Head of caudate nucleus (tissue), 42 donors: ENCODE data around the gene WDR5.
A peak's percentile ranks its signal among the peaks of the same experiment; 100 is the strongest.

Experiments
- DNase-seq, 42 donors: peaks; one replicate each; pipeline versions ENCODE4 v3.0.0 to v3.0.0-alpha.2; 2020 to 2021; ENCODE audit warnings: mixed read lengths in 7 of 42
- intact Hi-C: fragments of 100-400 bp; cut with DNase I; formaldehyde crosslinking; loops from one replicate; pipeline ENCODE4 v1.15.0; 2022

The WDR5 gene

GRCh38 chr9:134179595-134179917 lies 43.7 kb downstream of the WDR5 start:
- peak in 4 of 42 donors; percentile 2 to 9 (median 3) for DNase-seq
- intact Hi-C loops = no loop called here

GRCh38 chr9:134179918-134180785 lies 44.3 kb downstream of the WDR5 start:
- peak in 10 of 42 donors; percentile 1 to 33 (median 8) for DNase-seq
- intact Hi-C loops = no loop called here

- intact Hi-C loops = no loop called here
- peak in 8 of 42 donors; percentile 6 to 25 (median 8) for DNase-seq
Observed at GRCh38 chr9:134180786-134181647, 45.1 kb downstream of the WDR5 start.

DNA sequence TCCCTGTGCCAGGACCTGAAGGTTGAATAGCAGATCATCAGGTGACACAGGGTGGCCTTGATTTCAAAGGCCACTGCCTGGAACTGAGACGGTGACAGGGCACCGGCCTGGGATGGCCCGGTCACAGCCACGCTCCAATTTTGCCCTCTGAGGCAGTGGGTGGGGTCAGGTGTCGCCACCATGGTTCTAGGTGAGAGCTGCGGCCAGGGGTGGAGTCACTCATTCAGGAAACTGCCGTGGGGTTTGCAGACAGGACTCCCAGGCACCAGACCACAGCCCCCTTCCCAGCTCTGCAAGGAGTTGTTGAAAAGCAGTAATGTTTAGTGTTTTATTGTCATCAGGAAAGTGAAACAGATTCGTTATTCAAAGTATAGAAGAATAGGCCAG lies 45.8 kb downstream of the WDR5 start:
- DNase-seq = peak in 5 of 42 donors; percentile 5 to 25 (median 8)
- intact Hi-C loops = no loop called here

DNA sequence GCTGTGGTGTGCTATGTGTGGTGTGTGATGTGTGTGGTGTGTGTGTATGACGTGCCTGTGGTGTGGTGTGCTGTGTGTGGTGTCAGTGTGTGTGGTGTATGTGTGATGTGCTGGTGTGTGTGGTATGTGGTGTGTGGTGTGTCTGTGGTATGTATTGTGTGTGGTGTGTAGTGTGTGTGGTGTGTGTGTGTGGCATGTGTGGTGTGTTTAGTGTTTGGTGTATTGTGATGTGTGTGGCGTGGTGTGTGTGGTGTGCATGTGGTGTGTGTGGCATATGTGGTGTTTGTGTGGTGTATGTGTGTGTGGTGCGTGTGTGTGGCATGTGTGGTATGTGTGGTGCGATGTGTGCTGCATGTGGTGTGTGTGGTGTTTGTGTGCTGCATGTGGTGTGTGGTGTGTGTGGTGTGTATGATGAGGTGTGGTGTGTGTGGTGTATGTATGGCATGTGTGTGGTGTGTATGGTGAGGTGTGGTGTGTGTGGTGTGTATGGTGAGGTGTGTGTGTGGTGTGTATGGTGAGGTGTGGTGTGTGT lies 46.7 kb downstream of the WDR5 start:
- DNase-seq = peak in 4 of 42 donors; percentile 0 to 11 (median 4)
- intact Hi-C loops = no loop called here

DNA sequence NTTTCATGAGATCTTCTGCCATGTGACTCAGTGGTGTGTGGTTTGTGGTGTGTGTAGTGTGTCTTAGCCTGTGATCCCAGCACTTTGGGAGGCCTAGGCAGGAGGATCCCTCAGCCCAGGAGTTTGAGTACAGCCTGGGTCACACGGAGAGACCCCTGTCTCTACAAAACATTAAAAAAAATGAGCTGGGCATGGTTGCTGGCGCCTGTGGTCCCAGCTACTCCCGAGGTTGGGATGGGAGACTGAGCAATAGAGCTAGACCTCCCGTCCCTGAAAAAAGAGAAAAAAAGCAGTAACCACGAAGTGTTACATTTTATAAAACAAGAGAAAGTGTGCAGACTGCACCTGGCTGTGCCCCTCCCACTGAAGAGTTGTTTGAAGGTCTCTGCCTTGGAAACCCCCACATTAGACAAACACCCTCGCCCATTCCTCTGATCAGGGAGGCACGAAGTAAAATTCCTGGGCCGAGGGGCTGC lies 49.7 kb downstream of the WDR5 start:
- intact Hi-C loops = no loop called here
- peak in 5 of 42 donors; percentile 3 to 15 (median 14) for DNase-seq

DNA sequence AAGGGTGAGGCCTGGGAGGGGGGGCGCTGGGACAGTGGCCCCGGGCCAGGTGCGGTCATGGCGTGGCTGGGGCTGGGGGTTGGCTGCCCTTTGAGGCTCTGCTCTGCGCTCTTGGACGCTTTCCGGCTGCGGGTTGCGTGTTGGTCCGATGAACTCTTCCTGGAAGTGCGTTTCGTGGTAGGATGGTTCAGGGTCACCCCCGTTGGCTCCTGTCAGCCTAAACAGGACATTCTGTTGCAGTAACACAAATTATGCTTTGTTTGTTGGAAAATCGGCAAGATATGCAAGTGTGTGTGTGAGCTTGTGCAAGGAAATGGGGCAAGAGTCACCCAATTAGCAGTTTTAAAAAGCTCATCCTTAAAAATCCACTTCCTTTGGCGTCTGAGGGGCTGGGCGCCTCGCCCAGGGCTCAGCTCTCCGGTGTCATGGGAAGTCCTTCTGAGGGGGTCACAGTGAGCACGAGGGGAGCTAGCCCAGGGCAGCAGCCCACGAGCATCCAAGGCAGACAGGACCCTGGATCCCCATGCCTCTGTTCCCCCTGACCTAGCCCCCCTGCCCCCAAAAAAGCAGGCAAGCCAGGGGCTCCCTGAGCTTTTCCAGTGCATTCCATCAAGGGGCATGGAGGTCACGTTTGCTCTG lies 50.7 kb downstream of the WDR5 start:
- intact Hi-C loops = no loop called here
- peak in 7 of 42 donors; percentile 1 to 24 (median 13) for DNase-seq

- peak in 7 of 42 donors; percentile 4 to 36 (median 13) for DNase-seq
- intact Hi-C loops = no loop called here
Observed at GRCh38 chr9:134187110-134187531, 51.2 kb downstream of the WDR5 start.

GRCh38 chr9:134187891-134188385 lies 52.1 kb downstream of the WDR5 start:
- intact Hi-C loops = no loop called here
- DNase-seq = peak in 9 of 42 donors; percentile 2 to 29 (median 11)

- intact Hi-C loops = no loop called here
- peak in 11 of 42 donors; percentile 14 to 42 (median 22) for DNase-seq
Observed at GRCh38 chr9:134188386-134189144, 52.7 kb downstream of the WDR5 start.

- intact Hi-C loops = no loop called here
- DNase-seq = peak in 18 of 42 donors; percentile 12 to 51 (median 40)
Observed at GRCh38 chr9:134189145-134189469, 53.2 kb downstream of the WDR5 start.

DNA sequence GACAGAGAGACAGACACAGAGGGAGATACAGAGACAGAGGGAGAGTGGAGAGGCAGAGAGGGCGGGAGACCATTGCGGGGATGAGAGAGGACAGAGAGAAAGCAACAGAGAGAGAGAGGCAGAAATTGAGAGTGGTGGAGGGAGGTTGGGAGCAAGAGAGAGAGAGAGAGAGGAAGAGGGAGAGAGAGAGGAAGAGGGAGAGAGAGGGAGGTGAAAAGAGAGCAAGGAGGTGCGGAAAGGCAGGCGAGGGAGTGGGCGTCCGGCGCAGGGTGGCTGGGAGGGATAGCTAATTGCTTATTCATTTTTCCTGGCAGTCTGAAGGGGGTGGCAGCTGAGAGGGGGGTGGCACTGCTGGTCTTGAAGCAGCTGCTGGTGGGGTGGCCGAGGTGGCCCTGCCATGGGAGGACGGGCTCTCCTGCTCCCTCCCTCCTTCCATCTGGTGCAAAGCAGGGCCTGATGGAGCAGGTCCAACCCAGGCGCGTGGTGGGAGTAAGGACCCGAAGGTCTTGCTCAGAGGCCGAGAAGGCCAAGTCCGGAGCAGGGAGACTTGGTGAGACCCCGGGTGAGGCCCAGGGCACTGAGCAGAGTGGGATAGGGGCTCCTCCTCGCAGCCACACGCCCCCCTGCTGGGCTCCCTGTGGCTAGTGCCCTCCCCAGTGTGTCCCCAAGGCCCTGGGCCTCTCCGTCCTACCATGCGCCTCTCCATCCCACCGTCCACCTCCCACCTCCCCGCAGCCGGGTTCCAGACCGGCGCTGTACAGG lies 53.8 kb downstream of the WDR5 start:
- intact Hi-C loops = no loop called here
- DNase-seq = peak in 31 of 42 donors; percentile 38 to 86 (median 61)

- intact Hi-C loops = no loop called here
- peak in 6 of 42 donors; percentile 6 to 36 (median 21) for DNase-seq
Observed at GRCh38 chr9:134190232-134191121, 54.6 kb downstream of the WDR5 start.

DNA sequence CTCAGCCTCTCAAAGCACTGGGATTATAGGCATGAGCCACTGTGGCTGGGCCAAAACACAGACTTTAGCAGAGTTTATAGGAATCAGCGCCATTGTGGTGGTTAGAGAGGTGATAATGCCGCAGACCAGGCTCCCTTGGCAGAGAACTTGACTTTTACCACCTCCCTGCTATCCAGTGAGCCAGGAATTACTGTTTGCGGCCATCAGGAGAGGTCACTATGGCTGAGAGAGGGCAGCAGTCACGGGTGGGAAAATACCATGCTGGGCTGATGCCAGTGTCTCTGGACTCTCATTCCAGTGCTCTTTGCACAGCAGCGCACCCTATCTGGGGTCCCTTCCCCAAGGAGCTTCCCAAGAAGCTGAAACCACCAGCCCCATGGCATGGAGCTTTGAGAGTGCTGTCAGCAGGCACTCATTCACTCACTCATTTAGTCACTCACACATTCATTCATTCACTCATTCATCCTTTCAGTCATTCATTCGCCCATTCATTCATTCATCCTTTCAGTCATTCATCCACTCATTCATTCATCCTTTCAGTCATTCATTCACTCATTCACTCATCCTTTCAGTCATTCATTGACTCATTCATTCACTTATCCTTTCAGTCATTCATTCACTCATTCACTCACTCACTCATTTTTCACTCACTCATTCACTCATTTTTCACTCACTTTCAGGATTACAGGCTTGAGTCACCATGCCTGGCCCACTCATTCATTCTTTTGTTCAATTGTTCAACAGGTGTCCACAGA lies 55.8 kb downstream of the WDR5 start:
- intact Hi-C loops = no loop called here
- DNase-seq = peak in 4 of 42 donors; percentile 2 to 18 (median 12)

DNA sequence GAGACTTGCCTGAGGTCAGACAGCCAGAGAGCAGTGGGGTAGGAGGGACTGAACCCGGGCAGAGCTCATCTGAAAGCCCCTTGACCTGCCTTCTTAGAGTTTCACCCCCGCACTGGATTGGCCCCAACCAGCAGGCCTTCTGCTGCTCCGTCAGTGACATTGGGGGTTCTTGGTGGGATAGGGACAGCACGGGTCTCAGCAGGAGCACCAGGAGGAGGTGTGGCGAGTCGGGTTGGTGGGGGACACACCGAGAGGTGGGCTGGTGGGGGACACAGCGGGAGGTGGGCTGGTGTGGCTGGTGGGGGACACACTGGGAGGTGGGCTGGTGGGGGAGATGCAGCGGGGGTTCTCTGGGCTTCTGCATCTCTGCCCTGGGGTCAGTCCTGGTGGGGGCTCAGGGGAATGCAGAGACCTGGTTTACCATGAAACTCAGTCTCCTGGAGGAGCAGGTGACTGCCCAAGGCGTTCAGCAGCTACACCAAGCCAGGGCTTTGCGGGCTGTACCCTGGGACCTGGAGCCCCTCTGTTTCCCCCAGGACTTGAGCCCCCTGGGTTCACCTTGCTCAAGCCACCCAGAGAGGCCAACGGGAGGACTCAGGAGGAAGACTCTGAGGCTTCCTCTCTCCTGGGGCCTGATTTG lies 56.5 kb downstream of the WDR5 start:
- intact Hi-C loops = no loop called here
- DNase-seq = peak in 6 of 42 donors; percentile 3 to 22 (median 10)
